Stimulated activated memory B cell treated with anti-CD40 and anti-IgM and Interleukin-4, amounts not matched to agents 10 μg/mL and 1 μg/mL and 100 μg/mL, for 72 hours (primary cell): Measurements from ENCODE around the gene OBP2A.
"Not testable (repeated sequence)": the region's sequence is repeated elsewhere in the genome, so short reads cannot be mapped to it uniquely, and the experiment has no call there.

Experiments
- ATAC-seq: fragments of 150-1000 bp; cut with Tn5 transposase; 2 replicates; pipeline ENCODE4 v1.10.0; 2021
- H3K27ac Mint-ChIP-seq: one replicate; pipeline ENCODE4 v1.8.0; 2022; ENCODE audit warnings: mild to moderate bottlenecking, mixed read lengths
- H3K27me3 Mint-ChIP-seq: one replicate; pipeline ENCODE4 v1.8.0; 2022; ENCODE audit warnings: mixed read lengths
- H3K36me3 Mint-ChIP-seq: one replicate; pipeline ENCODE4 v1.8.0; 2022; ENCODE audit warnings: mixed read lengths
- H3K4me1 Mint-ChIP-seq: one replicate; pipeline ENCODE4 v1.8.0; 2022; ENCODE audit warnings: mixed read lengths
- H3K4me3 Mint-ChIP-seq: one replicate; pipeline ENCODE4 v1.8.0; 2022; ENCODE audit warnings: mild to moderate bottlenecking, moderate library complexity, mixed read lengths
- H3K9me3 Mint-ChIP-seq: one replicate; pipeline ENCODE4 v1.8.0; 2022; ENCODE audit warnings: mixed read lengths

The OBP2A gene

GRCh38 chr9:135520916-135521607, 24.9 kb upstream of the OBP2A start, which contains the start of gene LCN1:
LCN1 (plus strand) TSS chr9:135521440; CDS start chr9:135521498, 58 bp downstream.
- Mint-ChIP-seq H3K4me3 (no peak within 1 kb of the TSS), H3K27me3 (peaks cover 38% of the 10 kb centered on the region), H3K36me3 (no peaks in the 10 kb centered on the region), H3K27ac (no peak within 1 kb of the TSS), H3K9me3 (no peaks in the 10 kb centered on the region), H3K4me1 (no peaks in the 10 kb centered on the region)
- no peak for ATAC-seq

DNA sequence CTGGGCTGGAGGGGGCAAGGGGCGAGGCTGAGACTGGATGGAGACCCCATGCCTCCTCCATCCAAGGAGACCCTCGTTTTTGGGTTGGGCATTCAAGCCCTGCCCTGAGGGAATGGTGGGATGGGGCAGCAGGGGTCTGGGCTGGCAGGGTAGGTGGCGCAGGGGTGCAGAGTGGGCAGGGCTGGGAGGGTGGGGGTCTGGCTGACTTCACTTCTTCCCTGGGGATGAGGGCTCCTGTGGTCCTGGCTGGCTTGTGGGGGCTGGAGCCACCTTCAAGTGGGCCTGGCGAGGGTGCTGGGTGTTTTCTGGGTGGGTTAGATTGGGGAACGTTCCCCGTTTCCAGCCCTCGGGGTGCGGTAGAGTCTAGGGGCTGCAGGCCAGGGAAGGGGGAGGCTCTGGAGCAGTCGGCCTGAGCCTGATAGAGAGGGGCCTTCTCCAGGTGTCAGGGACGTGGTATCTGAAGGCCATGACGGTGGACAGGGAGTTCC, 24.3 kb upstream of the OBP2A start:
- peaks cover 38% of the 10 kb centered on the region for H3K27me3 Mint-ChIP-seq
- H3K36me3 Mint-ChIP-seq = no peaks in the 10 kb centered on the region
- ATAC-seq = no peak
- H3K4me1 Mint-ChIP-seq = no peaks in the 10 kb centered on the region
- no peaks in the 10 kb centered on the region for H3K9me3 Mint-ChIP-seq
- H3K27ac Mint-ChIP-seq = no peak overlapping the region
- H3K4me3 Mint-ChIP-seq = no peak overlapping the region

DNA sequence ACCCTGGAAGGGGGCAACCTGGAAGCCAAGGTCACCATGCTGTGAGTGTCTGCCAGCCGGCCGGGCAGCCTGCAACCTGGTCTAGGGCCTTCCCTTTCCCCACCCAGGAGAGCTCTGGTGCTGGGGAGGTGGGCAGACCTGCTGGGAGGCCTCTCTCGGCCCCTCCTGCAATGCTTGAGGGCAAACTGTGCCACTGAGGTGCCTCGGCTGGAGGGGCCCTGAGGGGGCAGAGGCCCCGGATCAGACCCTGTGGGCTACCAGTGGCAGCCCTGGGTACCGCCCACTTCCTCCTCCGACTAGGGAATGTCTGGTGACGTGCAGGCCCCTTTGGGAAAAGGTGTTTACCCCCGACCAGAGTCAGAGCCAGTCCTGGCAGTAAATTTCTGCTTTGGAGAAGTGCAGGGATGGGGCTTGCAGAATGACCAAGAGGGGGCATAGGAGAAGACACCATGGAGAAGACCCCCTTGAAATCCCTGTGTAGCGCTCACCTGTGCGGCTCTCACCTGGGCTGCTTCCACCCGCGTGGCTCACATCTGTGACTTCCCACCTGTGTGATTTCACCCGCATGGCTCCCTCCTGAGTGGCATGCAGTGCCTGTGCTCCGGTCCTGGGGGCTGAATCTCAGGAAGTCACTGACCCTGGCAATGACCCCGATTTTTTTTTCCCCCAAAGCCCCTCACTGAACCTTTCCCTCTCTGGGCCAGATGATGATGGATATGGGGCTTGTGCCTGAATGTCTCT, 23.6 kb upstream of the OBP2A start:
- no peaks in the 10 kb centered on the region for H3K36me3 Mint-ChIP-seq
- H3K9me3 Mint-ChIP-seq = no peaks in the 10 kb centered on the region
- peaks cover 36% of the 10 kb centered on the region for H3K27me3 Mint-ChIP-seq
- H3K27ac Mint-ChIP-seq = no peak overlapping the region
- no peak overlapping the region for H3K4me3 Mint-ChIP-seq
- H3K4me1 Mint-ChIP-seq = no peaks in the 10 kb centered on the region
- no peak for ATAC-seq

GRCh38 chr9:135522931-135523330, 23.0 kb upstream of the OBP2A start:
- H3K9me3 Mint-ChIP-seq = no peaks in the 10 kb centered on the region
- H3K27me3 Mint-ChIP-seq = peaks cover 30% of the 10 kb centered on the region
- no peak overlapping the region for H3K4me3 Mint-ChIP-seq
- ATAC-seq = no peak
- H3K27ac Mint-ChIP-seq = no peak overlapping the region
- no peaks in the 10 kb centered on the region for H3K36me3 Mint-ChIP-seq
- H3K4me1 Mint-ChIP-seq = no peaks in the 10 kb centered on the region

DNA sequence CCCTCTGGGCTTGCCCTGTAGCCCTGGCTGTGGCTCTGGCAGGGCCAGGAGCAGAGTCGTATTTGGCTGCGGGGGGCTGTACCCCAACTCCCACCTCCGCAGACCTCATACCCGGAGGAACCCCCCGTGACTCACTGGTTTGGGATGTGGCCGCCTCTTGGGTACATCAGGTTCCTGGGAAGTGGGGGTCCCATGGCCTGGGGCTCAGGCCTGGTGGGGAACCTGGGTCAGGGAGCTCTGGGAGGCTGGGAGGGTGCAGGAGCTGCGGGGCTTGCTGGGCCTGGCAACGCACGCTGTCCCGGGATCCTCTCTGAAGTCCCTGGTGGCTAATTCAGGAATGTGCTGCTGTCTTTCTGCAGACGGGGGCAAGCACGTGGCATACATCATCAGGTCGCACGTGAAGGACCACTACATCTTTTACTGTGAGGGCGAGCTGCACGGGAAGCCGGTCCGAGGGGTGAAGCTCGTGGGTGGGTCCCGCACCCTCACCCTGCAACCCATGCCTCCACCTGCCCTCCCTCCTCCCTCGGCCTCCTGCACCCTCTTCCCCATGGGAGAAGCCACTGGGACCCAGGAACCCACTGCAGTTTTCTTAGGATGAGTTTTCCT, 22.3 kb upstream of the OBP2A start:
- ATAC-seq = no peak
- H3K27me3 Mint-ChIP-seq = peaks cover 29% of the 10 kb centered on the region
- H3K27ac Mint-ChIP-seq = no peak overlapping the region
- no peak overlapping the region for H3K4me3 Mint-ChIP-seq
- H3K9me3 Mint-ChIP-seq = no peaks in the 10 kb centered on the region
- H3K36me3 Mint-ChIP-seq = no peaks in the 10 kb centered on the region
- no peaks in the 10 kb centered on the region for H3K4me1 Mint-ChIP-seq

DNA sequence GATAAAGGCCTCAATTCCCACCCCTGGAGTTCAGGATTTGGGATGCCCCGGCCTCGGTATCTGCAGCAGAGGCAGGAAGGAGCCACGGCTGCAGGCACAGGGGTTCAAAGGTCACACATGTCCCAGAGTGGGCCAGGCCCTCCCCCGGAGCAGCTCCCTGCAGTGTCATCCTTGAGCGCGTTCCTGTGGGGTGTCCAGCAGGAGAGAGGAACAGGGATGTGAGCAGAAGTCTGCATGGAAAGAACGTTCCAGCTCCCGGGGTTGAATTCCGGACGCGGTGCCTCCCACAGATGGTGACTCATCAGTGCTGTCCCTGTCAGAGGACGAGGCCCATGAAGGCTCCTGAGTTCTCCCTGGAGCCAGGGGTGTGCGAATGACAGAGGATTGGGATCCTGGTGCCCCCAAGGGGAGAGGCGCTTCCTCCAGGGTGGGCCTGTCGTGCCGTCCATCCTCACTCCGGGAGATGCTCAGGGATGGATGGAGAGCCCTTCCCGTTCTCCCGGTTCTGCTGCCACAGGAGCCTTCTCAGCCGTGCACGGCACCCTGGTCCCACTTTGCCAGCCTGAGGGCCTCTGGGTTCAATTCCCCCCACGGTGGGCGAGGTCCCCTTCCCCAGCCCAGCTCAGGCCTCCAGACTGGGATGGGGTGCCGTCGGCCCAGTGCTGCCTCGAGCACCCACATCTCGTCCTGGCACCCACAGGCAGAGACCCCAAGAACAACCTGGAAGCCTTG, 21.6 kb upstream of the OBP2A start:
- no peaks in the 10 kb centered on the region for H3K4me1 Mint-ChIP-seq
- H3K4me3 Mint-ChIP-seq = no peak overlapping the region
- ATAC-seq = no peak
- no peaks in the 10 kb centered on the region for H3K36me3 Mint-ChIP-seq
- H3K27me3 Mint-ChIP-seq = peaks cover 35% of the 10 kb centered on the region
- no peaks in the 10 kb centered on the region for H3K9me3 Mint-ChIP-seq
- H3K27ac Mint-ChIP-seq = no peak overlapping the region

DNA sequence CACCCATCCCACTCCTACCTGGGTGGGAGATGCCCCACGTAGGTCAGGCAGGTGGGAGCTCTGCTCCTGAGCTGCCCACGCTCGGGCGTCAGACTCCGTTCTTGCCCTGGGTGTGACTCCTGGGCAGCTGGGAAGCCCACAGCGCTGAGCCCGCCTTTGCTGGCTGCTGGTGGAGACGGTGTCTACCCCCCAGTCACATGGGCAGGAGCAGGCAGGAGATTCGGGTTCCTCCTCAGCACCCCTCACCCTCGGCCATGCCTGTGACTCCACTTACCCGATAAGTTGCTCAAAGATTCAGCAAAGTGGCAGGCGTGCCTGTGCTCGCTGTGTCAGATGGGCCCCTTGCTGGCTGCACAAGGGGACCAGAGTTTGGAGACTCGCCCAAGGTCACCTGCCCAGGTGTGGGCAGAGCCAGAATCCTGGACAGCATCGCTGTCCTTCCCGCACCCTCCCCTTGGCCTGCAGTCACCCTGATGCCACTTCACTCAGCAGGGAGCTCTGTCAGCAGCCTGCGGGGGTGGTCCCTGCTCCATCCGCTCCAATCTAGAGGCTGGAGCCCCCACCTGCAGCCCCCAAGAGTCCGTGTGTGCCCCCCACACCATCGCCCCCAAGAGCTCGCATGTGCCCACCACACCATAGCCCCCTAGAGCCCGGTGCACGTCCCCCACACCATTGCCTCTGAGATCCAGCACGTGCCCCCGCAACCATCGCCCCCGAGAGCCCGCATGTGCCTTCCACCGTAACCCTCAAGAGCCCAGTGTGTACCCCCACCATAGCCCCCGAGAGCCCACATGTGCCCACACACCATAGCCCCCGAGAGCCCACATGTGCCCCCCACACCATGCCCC, 20.5 kb upstream of the OBP2A start:
- no peak overlapping the region for H3K27ac Mint-ChIP-seq
- ATAC-seq = no peak
- H3K27me3 Mint-ChIP-seq = peaks cover 43% of the 10 kb centered on the region

GRCh38 chr9:135526089-135526729, 19.7 kb upstream of the OBP2A start:
- H3K36me3 Mint-ChIP-seq = no peaks in the 10 kb centered on the region
- H3K27ac Mint-ChIP-seq = no peak overlapping the region
- no peaks in the 10 kb centered on the region for H3K9me3 Mint-ChIP-seq
- no peaks in the 10 kb centered on the region for H3K4me1 Mint-ChIP-seq
- peaks cover 43% of the 10 kb centered on the region for H3K27me3 Mint-ChIP-seq
- ATAC-seq = no peak
- no peak overlapping the region for H3K4me3 Mint-ChIP-seq

More for the DNA sequence above, 20.5 kb upstream of the OBP2A start:
- Mint-ChIP-seq H3K4me1 (no peaks in the 10 kb centered on the region), H3K36me3 (no peaks in the 10 kb centered on the region), H3K4me3 (no peak overlapping the region), H3K9me3 (no peaks in the 10 kb centered on the region)

DNA sequence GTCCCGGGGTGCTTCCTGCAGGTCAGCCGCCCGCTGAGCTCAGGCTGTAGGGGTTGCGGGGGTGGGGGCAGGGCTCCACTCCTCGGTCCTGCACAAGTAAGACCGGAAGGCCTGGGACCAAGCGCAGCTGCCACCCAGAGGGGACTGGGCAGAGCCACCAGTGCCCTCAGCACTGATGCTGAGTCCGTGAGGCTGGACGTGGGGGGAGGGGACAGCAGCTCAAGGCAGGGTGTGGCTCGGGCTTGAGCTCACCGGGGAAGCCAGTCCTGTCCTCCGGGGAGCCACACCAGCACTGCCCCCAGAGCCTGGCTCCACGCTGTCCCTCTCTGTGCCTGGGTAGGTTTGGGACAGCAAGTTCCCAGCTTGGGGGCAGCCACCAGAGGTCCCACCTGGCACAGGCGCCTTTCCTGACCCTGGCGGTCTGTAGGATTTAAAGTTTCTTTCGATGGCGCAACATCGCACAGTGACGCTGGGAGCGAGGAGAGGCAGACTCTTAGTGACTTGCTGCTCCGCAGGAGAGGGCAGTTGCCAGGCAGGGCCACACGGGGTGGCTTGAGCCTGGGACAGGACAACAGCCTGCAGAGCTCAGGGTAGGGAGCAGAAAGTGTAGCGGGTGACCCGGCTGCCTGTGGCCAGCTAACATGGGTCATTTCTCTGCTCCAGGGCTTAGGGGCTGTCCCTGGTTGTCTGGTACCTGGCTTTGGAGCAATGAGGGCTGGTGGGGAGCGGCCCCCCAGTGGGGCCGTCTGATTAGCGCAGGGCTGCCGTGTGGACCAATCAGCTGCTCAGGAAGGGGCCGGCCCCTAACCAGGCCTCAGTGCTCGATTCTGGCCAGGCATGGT, 19.0 kb upstream of the OBP2A start:
- Mint-ChIP-seq H3K27me3 (peaks cover 43% of the 10 kb centered on the region), H3K9me3 (no peaks in the 10 kb centered on the region), H3K36me3 (no peaks in the 10 kb centered on the region), H3K27ac (no peak overlapping the region), H3K4me1 (no peaks in the 10 kb centered on the region), H3K4me3 (no peak overlapping the region)
- no peak for ATAC-seq

GRCh38 chr9:135528842-135529435, 17.0 kb upstream of the OBP2A start:
- not testable (repeated sequence) for H3K27ac Mint-ChIP-seq, H3K9me3 Mint-ChIP-seq, H3K4me3 Mint-ChIP-seq, H3K36me3 Mint-ChIP-seq, ATAC-seq, H3K4me1 Mint-ChIP-seq
- peaks cover 38% of the 10 kb centered on the region for H3K27me3 Mint-ChIP-seq

GRCh38 chr9:135530146-135530545, 15.8 kb upstream of the OBP2A start:
- no peaks in the 10 kb centered on the region for H3K36me3 Mint-ChIP-seq

GRCh38 chr9:135531096-135531495, 14.8 kb upstream of the OBP2A start:
- no peaks in the 10 kb centered on the region for H3K4me1 Mint-ChIP-seq
- H3K27me3 Mint-ChIP-seq = peaks cover 48% of the 10 kb centered on the region
- H3K27ac Mint-ChIP-seq = no peak overlapping the region
- H3K4me3 Mint-ChIP-seq = no peak overlapping the region
- no peaks in the 10 kb centered on the region for H3K9me3 Mint-ChIP-seq
- no peaks in the 10 kb centered on the region for H3K36me3 Mint-ChIP-seq
- no peak for ATAC-seq

More at GRCh38 chr9:135530146-135530545, 15.8 kb upstream of the OBP2A start:
- no peak for ATAC-seq
- Mint-ChIP-seq H3K27ac (no peak overlapping the region), H3K4me3 (no peak overlapping the region), H3K4me1 (no peaks in the 10 kb centered on the region), H3K9me3 (no peaks in the 10 kb centered on the region), H3K27me3 (peaks cover 48% of the 10 kb centered on the region)

GRCh38 chr9:135533113-135533512, 12.8 kb upstream of the OBP2A start:
- no peak for ATAC-seq
- Mint-ChIP-seq H3K27me3 (peaks cover 48% of the 10 kb centered on the region), H3K27ac (no peak overlapping the region), H3K4me3 (no peak overlapping the region), H3K9me3 (no peaks in the 10 kb centered on the region), H3K36me3 (no peaks in the 10 kb centered on the region), H3K4me1 (no peaks in the 10 kb centered on the region)
